HG02870 (cell line): ENCODE data around the gene CD46.

Source experiments
- ATAC-seq: cut with Tn5 transposase; IDR thresholded peaks from one replicate; pipeline ENCODE4 v1.9.1; 2021; ENCODE audit warnings: mild to moderate bottlenecking, moderate library complexity; ENCODE audit not compliant: unreplicated experiment

The CD46 gene

GRCh38 chr1:207793327-207793726 lies 41.5 kb downstream of the CD46 start:
- no peak for ATAC-seq

- no peak for ATAC-seq
These were observed 43.0 kb downstream of the CD46 start for GRCh38 chr1:207794861-207795260.

DNA sequence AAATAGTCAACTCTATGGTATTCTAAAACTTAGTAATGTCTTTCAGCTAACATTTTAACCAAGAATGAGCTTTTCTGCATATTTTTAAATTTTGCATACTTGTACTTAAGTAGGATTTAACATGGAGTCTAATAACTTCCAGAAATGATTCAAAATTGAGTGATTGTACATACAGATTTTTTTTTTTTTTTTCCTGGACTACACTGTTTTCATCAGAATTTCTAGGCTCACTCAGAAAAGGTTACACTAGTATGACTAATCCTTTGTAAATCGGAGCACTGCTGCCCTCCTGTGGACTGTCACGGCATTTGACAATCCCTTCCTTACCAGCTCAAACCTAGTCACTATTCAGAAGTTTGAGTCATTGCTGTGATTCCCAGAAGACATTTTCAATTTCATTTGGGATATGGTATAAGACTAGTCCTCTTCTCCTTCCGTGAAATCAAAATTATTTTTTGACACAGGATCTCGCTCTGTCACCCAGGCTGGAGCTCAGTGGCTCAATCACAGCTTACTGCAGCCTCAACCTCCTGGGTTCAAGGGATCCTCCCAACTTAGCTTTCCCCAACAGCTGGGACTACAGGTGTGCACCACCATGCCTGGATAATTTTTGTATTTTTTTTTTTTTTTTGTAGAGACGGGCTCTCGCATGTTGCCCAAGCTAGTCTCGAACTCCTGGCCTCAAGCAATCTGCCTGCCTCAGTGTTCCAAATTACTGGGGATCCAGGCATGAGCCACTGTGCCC lies 45.5 kb downstream of the CD46 start:
- peak; percentile 74 for ATAC-seq

DNA sequence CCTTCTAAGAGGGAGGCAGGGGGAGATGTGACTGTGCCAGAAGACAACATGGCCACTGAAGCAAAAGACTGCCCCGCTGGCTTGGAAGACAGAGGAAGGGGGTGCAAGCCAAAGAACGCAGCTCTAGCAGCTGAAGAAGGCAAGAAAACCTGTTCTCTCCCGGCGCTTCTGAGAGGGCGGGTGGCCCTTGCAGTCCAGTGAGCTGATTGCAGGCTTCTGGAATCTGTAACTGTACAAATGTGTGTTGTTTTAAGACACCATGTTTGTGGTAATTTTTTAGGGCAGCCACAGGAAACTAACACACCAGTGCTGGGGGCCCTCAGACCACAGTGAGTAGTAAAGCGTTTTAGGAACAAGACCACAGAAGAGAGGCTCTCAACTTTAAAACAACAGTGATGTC lies 47.0 kb downstream of the CD46 start:
- no peak for ATAC-seq

DNA sequence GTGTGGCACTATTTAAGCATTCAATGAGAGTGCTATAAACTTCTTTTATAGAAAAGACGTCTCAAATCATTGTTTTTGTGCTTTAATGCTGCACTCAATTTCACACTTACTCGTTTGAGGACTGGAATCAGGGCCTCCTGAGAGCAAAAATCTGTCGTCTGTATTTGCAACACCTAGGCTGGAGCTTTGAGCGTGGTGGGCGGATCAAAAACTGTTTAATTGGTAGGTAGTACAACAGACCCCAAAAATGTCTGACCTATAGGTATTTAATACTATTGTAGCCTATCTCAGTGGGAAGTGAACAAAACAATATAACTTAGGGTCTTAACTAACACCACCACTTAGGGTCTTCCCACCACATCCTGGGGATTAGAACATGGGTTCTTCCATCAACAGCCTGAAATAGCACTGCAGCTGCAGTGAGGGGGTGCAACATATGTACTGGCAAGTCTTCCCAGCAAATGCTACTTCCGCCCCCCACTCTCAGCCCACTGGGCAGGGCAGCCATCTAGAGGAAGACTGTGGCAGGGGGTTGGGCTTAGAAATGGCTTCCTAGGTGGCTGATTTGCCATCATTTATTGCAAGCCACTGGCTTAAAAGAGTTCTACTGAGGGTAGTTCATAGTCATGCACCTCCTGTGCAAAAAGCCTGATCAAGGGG lies 48.3 kb downstream of the CD46 start:
- no peak for ATAC-seq

DNA sequence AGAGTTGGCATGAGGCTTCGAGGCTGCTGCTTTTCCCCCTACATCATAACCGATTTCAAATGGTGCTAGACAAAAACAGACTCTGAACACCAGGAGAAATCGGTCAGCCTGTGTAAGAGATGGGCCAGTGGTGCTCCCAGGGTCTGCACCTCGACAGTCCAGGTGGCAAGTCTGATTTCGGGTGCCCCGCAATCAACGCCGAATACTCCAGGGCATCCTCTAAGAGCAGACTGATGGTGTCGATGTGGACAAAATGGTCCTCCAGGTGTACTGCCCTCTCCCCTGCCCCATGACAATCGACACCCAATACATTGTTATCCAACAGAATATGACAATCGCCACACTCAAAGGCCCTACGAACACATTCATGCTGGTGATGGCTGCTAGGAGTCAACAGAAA lies 50.0 kb downstream of the CD46 start:
- no peak for ATAC-seq

DNA sequence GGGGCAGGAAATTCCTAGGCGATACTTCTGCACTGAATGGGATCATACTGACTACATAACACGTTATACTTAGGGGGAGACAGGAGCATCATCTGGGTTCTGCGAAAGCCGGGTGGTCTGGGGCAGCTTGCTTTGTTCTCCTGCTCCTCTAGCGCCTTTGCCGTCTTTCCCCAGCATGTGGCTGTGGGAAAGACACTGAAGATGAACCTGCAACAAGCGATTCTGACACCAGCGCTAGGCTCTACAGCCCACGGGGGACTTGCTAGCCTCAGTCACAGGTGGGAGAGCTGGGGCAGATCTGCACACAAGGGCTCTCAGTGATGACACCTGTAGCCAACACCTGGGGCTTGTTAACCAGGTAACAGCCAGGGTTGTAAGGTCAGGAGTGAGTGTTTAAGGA lies 51.8 kb downstream of the CD46 start:
- ATAC-seq: no peak

DNA sequence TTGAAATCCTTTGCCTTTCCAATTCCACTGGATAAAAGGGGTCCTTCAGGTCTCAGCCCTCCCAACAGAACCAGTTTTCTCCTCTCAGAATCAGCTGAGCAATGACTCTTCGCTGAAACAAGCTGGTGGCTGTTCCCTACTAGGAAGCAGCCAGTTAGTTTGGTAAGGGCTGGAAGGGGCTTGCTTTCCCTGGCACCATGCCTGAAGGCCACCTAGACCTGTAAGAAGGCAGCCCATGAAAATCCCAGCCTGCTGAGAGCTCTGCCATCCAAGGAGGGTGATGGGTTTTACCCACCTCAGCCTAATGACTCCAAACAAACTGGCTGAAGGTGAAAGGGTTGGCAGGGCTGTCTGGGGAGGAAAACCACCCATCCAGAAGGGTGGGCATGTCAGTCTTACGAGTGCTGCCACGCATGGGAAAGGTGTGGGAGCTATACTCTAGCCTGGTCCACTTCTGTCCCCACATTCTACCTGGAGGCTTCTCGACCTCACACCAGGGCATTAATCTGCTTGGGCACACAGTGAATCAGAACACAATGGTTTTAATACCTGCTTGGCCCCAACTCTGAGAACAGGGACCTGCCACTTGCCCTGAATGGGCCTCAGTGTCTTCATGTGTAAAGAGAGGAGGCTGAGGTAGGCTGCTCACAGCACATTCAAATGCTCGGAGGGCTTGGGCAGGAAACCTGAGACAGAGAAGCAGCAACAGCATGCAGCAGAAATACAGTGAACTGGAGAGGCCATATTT lies 53.0 kb downstream of the CD46 start:
- ATAC-seq: no peak

DNA sequence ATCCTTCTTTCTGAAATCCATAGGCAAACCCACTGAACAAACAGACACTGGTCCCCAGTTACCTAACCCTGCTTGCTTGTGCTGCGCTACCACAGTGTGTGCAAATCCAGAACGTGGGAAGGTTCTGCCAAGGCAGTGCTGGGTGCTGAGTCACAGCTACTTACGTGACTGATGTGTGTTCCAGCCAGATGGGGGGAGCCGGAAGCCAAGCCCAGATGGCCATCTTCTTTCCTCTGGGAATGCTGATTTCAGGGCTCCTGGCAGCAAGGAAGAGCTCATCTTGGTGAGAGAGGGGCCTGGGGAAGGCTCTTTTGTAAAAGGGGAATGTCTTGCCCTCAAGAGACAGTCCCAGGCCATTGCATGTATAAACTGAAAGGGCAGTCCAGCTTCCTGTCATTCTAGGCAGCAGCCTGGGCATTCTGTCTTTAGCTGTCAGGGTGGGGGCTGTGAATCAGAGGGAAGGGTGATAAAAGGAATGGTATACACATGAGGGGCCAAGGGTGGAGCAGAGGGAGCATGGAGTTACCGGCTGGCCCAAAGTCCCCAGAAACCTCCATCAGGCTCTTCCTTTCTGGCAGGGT lies 54.1 kb downstream of the CD46 start:
- no peak for ATAC-seq

GRCh38 chr1:207806531-207807325 lies 54.9 kb downstream of the CD46 start:
- no peak for ATAC-seq

GRCh38 chr1:207807326-207807689 lies 55.5 kb downstream of the CD46 start:
- ATAC-seq: no peak

- ATAC-seq: no peak
These were observed 56.0 kb downstream of the CD46 start for GRCh38 chr1:207807690-207808321.

DNA sequence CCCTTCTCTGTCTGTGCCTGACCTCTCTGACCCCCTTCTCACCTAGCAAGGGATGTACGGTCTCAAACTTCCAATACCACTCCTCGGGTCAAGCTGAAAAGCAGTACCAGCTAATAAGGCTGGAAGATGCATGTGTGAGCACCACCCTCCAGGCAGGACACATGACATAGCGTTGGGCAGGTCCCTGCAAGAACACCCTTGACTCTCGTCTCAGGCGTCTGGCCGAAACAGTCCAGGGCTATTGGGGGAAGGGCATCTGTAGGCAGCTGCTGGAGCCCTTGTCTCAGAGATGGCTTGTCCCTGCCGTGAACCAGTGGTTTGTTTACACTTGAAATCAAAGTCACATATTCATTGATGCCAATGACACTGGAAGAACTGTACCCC lies 56.5 kb downstream of the CD46 start:
- ATAC-seq: no peak

DNA sequence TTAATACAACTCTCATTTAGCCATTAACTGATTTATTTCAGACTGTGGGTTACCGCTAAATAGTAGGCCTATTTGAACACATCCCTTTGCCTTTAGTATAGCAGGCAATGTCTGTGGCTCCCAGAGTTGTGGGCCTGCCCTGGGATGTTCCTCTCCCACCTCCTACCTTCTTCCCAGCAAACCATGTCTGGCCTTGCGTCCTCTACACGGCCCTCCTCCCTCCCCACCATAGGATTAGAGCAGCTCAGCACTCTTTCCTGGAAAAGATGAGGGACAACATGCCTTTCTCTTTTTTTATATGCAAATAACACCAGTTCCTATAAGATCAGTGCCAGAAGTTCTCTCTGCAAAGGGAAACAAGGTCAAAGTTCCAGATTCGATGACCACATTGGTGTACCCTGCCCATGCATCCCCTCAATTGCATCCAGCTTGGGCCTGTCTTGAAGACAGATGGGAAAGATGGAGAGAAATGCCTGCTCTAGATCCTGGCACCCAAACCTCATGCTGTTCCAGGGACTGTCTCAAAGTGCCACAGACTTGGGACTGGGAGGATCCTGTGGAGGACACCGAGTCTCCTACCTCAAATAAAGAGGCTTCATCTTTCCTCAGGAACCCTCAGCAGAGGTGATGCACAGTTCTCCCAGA lies 57.2 kb downstream of the CD46 start:
- ATAC-seq: no peak

GRCh38 chr1:207810173-207810572 lies 58.3 kb downstream of the CD46 start:
- ATAC-seq: no peak

GRCh38 chr1:207810606-207811295 lies 58.9 kb downstream of the CD46 start:
- ATAC-seq: no peak

DNA sequence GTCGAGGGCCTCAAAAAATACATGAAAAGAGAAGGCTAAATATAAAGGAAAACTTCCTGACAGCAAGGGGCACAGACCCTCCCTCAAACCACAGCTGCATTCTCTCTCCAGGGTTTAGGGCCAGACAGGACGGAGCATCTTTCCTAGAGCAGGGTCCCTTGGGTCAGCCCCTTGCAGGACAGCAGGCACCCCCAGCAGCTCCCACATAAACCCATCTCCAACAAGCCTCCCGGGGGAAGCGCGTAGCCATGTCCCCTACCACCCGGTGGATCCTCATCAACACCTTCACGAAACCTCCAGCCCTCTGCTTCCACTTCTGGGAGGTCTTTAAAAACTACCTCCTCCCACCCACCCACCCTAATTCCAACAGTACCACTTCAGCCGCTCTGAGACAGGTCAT lies 59.5 kb downstream of the CD46 start:
- ATAC-seq: no peak

GRCh38 chr1:207811920-207812720 lies 60.3 kb downstream of the CD46 start:
- no peak for ATAC-seq
